Subcutaneous preadipocyte (primary cell): ENCODE measurements around the gene OR6Q1. TPM values are rescaled to one million over a fixed set of nuclear protein-coding genes. Genes with fewer than 3 reads are reported as not detected.

Experiments used
- small RNA-seq: library from RNA; depleted of rRNA; stranded (forward); fragments of <200 nt; gene quantifications from one replicate; pipeline ENCODE3, GENCODE V24; 2012
- total RNA-seq: library from RNA; depleted of rRNA; stranded (reverse); fragments of >200 nt; gene quantifications from 2 replicates; pipeline ENCODE4 v1.2.3, GENCODE V29; 2012

The OR6Q1 gene
- not detected in 2 replicates for total RNA-seq

GRCh38 chr11:58030653-58031052 lies at the start of gene OR6Q1:
OR6Q1 (plus strand) TSS chr11:58030953; CDS start chr11:58030953, 0 bp downstream.

GRCh38 chr11:58023435-58023931 lies 7.3 kb upstream of the OR6Q1 start, which contains the start of gene OR9Q1:
OR9Q1 (plus strand) TSS chr11:58023881; CDS start chr11:58179445, 155,564 bp downstream.

Small RNA genes within 50 kb of the gene (small RNA-seq; reads per million reads assigned to genes)
- gene RNU6-899P, result not detected

Other genes with a start within 250 kb of the OR6Q1 start
- gene OR9Q1, start 7.1 kb upstream of the OR6Q1 start, total RNA-seq, result not detected in 2 replicates
- gene OR9I1, start 94.6 kb downstream of the OR6Q1 start, total RNA-seq, result not detected in 2 replicates
- not detected in 2 replicates for gene OR9Q2, start 158.1 kb downstream of the OR6Q1 start, total RNA-seq
- not detected in 2 replicates for gene OR1S2, start 173.2 kb downstream of the OR6Q1 start, total RNA-seq
- gene OR1S1, start 181.8 kb downstream of the OR6Q1 start, total RNA-seq, result not detected in 2 replicates
- not detected in 2 replicates for gene OR10Q1, start 198.0 kb downstream of the OR6Q1 start, total RNA-seq
- not detected in 2 replicates for gene OR10W1, start 237.3 kb downstream of the OR6Q1 start, total RNA-seq